ENCODE results near the gene NCAM1.

NCAM1 gene

GRCh38 chr11:113174882-113175281 is 213.7 kb downstream of the NCAM1 start:
- DNase-seq = no peak

GRCh38 chr11:113176599-113177360 is 215.6 kb downstream of the NCAM1 start:
- no peak for DNase-seq

- no peak for DNase-seq
Measured at GRCh38 chr11:113177671-113178070, 216.5 kb downstream of the NCAM1 start.

GRCh38 chr11:113178381-113179070 is 217.3 kb downstream of the NCAM1 start:
- DNase-seq = no peak

- no peak for DNase-seq
Measured at GRCh38 chr11:113179181-113179704, 218.0 kb downstream of the NCAM1 start.

GRCh38 chr11:113181094-113181493 is 219.9 kb downstream of the NCAM1 start:
- DNase-seq = no peak

GRCh38 chr11:113182288-113182687 is 221.1 kb downstream of the NCAM1 start:
- no peak for DNase-seq

GRCh38 chr11:113184498-113184897 is 223.3 kb downstream of the NCAM1 start:
- no peak for DNase-seq

- DNase-seq = no peak
Measured at GRCh38 chr11:113188371-113188834, 227.2 kb downstream of the NCAM1 start.

- no peak for DNase-seq
Measured at GRCh38 chr11:113189909-113190667, 228.9 kb downstream of the NCAM1 start.

- no peak for DNase-seq
Measured at GRCh38 chr11:113192121-113192925, 231.1 kb downstream of the NCAM1 start.

GRCh38 chr11:113193016-113193415 is 231.8 kb downstream of the NCAM1 start:
- DNase-seq = no peak

- no peak for DNase-seq
Measured at GRCh38 chr11:113193946-113194345, 232.7 kb downstream of the NCAM1 start.

GRCh38 chr11:113195728-113196127 is 234.5 kb downstream of the NCAM1 start:
- DNase-seq = no peak

- DNase-seq = no peak
Measured at GRCh38 chr11:113197446-113197845, 236.2 kb downstream of the NCAM1 start.

- no peak for DNase-seq
Measured at GRCh38 chr11:113198972-113199661, 237.9 kb downstream of the NCAM1 start.

GRCh38 chr11:113199866-113200265 is 238.6 kb downstream of the NCAM1 start:
- no peak for DNase-seq

- no peak for DNase-seq
Measured at GRCh38 chr11:113201054-113201818, 240.0 kb downstream of the NCAM1 start.

GRCh38 chr11:113202431-113202830 is 241.2 kb downstream of the NCAM1 start:
- DNase-seq = no peak

- DNase-seq = no peak
Measured at GRCh38 chr11:113203141-113203753, 242.0 kb downstream of the NCAM1 start.

GRCh38 chr11:113204280-113204679 is 243.1 kb downstream of the NCAM1 start:
- DNase-seq = peak; percentile 30

Measured in GF-D8 (cell line).